Putamen (tissue), 1 donor: Measurements from ENCODE around the gene ZNF207.
"Not testable (repeated sequence)": the region's sequence is repeated elsewhere in the genome, so short reads cannot be mapped to it uniquely, and the experiment has no call there.

Source experiments
- DNase-seq: peaks from one replicate; pipeline ENCODE4 v3.0.0-alpha.2; 2016; ENCODE audit warnings: low spot score

The ZNF207 gene

GRCh38 chr17:32349854-32350665 is at the start of gene ZNF207:
TSS of gene ZNF207 (plus strand) at chr17:32350157. CDS start at chr17:32350286, 129 bp downstream.
- peak; percentile 96 for DNase-seq

- no peak for DNase-seq
Observed at GRCh38 chr17:32302037-32302436, 47.9 kb upstream of the ZNF207 start.

GRCh38 chr17:32302860-32303649 is 46.9 kb upstream of the ZNF207 start:
- DNase-seq: no peak

DNA sequence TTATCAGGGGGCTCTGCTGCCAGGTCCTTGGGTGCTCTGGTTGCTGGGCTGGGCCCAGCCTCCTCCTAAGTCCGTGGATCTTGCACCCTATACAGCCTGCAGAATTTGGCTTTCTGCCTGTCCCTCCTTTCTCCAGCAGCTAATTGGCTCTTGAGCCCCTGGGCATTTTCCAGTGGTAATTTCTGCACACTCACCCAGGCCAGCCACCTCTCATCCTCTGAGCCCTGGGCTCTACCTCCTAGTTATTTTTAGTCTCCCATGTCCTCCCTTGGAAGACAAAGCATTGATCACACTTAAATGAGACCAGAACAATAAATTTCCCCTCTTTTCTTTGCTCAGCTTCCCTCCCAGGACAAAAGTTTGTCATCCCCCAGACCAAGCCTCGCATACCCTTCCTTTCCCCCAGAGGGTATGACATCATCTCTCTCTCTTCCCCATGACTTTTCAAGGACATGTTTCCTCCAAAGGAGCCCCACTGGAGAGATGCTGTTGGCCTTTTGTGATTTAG is 46.1 kb upstream of the ZNF207 start:
- no peak for DNase-seq

- no peak for DNase-seq
Observed at GRCh38 chr17:32305049-32305448, 44.9 kb upstream of the ZNF207 start.

DNA sequence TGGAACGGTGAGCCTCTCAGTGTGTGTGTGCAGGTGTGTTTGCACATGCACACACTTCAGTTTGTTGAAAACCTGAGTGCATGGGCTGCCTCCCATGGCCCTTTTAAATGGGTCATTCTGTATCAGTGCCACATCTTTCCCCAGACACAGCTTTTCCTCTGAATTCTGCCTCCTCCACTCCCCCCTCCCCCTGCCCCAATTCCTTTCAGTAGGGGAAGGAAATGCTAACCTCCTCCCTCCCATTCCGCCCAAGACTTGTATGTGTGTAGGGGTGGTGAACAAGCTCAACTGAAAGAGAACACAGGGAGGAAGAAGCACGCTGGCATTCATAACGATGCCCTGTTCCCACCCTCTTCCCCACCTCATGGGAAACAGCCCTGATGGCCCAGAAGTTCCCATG is 42.3 kb upstream of the ZNF207 start:
- DNase-seq: no peak

GRCh38 chr17:32311028-32311536 is 38.9 kb upstream of the ZNF207 start:
- no peak for DNase-seq

DNA sequence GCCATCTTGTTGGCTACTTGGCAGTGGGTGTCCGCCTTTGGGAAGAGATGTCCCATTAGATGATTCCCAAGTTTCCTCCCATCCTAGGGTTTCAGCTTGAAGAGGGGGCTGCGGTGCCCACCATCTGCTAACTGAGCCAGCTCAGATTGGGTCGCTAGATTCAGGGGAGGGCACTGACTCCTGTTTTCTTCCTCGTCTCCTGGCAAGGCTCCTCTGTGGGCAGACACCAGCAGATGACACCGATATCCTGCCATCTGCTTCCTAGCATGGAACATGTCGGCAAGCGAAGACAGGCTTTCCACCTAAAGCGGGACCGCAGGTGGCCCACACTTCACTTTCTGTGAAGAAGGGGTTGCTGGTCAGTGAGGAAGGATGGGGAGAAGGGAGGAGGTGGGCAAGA is 35.3 kb upstream of the ZNF207 start:
- no peak for DNase-seq

DNA sequence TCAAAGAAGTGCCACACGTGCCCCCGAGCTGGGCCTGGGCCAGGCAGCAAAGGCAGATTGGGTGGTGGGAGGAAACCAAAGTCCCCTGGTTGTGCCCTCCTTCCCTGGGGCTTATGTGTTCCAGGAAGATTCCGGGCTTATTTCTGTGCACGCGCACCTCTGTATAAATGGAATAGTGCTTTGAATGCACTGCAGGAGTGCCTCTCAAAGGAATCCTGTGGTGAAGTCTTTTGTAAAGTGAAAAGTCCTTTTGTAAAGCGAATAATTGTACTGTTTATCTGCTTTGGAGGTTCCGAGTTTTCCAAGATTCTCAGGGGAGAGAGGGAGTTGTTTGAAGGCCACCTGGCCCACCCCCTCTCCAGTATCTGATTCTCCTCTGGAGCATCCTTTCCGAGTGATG is 34.8 kb upstream of the ZNF207 start:
- DNase-seq: no peak

DNA sequence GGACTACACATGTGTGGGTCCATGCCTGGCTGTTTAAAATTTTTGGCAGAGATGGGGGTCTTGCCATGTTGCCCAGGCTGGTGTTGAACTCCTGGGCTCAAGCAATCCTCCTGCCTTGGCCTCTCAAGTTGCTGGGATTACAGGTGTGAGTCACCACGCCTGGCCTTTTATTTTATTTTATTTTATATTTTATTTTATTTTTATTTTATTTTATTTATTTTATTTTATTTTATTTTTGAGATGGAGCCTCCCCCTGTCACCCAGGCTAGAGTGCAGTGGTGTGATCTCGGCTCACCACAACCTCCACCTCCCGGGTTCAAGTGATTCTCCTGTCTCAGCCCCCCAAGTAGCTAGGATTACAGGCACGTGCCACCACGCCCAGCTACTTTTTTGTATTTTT is 33.3 kb upstream of the ZNF207 start:
- not testable (repeated sequence) for DNase-seq

DNA sequence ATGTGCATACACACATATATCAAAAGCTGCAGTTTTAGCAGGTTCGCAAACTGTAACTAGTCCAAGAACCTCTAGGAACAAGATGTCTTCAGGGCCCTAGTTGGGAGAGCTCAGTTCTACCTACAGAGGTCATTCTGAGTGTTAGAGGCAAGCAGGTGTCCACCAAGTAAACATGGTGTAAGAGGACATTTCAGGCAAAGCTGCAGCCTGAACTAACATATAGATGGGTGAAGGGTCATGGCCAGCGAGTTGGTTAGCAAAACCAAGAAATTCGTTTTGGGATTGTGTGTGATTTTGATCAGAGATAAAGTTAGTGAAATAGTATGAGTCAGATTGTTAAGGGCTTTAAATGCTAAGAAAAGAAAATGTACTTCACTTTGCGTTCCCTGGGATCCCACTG is 32.6 kb upstream of the ZNF207 start:
- DNase-seq: no peak

DNA sequence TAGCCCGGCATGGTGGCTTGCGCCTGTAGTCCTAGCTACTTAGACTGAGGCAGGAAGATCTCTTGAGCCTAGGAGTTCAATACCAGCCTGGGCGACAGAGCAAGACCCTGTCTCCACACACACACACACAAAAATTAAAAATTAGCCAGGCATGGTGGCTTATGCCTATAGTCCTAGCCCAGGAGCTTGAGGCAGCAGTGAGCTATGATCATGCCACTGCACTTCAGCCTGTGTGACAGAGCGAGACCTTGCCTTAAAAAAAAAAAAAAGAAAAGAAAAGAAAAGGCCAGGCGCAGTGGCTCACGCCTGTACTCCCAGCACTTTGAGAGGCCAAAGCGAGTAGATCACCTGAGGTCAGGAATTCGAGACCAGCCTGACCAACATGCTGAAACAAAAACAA is 31.9 kb upstream of the ZNF207 start:
- DNase-seq: no peak

DNA sequence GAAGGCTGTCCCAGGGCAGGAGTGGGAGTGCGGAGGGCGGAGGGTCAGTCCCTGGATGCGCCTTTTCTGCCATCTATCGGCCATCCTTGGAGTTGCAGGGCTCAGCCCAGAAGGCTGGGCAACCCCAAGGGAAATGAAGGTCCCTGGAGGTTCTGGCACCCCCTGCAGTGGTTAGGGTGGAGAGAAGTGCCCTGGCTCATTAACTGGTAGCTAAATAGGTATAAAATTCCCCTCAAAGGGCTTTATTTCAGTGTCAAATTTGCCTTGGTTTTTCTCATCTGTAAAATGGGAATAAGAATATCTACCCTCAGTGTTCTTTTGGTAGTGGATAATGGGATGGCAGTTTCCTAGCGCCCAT is 30.4 kb upstream of the ZNF207 start:
- DNase-seq: peak; percentile 53

- not testable (repeated sequence) for DNase-seq
Observed at GRCh38 chr17:32320080-32320479, 29.9 kb upstream of the ZNF207 start.

DNA sequence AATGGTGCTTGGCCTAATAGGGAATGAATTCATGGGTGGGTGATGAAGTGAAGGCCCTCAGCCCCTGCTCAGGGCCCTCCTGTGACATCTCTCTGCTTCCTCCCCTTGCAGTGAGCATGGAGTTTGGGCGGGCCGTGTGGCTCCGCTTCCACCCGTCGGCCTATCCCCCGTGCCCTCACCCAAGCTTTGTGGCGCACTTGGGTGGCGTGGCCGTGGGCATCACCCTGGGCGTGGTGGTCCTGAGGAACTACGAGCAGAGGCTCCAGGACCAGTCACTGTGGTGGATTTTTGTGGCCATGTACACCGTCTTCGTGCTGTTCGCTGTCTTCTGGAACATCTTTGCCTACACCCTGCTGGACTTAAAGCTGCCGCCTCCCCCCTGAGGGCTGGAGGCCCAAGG is 29.1 kb upstream of the ZNF207 start:
- no peak for DNase-seq

- no peak for DNase-seq
Observed at GRCh38 chr17:32323046-32323445, 26.9 kb upstream of the ZNF207 start.

DNA sequence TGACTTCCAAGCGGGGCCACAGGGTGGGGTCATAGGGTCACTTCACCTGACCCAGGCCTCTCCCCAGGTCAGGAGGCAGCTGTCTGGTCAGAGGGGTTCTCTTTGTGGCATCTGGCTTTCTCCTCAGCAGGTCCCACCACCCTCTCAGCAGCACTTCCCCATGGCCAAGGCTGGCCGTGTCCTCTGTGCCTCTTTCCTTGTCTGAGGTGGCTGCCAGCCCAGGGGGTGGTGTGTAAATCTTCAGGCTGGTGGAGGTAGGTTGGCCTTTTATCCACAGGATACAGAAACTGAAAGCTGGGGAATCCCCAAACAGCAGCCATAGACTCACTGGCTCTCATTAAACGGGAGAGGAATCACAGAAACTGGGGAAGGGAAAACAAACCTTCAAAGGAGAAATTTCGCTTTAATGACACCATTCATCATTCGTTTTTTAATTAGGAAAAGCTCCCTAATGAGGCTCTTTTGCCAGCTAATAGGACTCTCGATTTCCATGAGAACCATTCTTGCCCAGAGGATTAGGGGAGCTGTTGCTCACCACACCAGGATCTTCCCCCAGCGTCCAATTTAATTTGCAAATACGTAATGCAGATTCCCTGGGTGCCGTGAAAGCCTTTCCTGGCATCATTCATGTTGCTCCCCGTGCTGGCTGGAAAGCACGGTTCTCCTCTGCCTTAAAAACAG is 26.0 kb upstream of the ZNF207 start:
- peak; percentile 50 for DNase-seq

DNA sequence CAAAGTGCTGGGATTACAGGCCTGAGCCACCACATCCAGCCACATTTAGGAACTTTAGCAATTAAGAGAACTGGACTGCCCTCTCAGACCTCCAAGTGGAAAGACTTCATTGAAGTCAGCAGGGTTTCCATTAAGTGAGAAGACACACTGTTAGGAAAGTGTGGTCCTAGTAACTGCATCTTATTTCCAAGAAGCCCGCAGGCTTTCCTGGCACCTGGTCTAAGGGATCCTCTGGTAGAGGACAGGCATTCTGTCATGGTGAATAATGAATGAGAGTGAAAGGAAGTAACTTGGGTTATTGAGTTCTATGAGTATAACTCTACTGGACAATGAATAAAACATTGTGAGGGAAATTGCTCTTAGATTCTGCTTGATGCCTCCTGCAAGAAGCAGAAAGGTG is 22.0 kb upstream of the ZNF207 start:
- DNase-seq: no peak

DNA sequence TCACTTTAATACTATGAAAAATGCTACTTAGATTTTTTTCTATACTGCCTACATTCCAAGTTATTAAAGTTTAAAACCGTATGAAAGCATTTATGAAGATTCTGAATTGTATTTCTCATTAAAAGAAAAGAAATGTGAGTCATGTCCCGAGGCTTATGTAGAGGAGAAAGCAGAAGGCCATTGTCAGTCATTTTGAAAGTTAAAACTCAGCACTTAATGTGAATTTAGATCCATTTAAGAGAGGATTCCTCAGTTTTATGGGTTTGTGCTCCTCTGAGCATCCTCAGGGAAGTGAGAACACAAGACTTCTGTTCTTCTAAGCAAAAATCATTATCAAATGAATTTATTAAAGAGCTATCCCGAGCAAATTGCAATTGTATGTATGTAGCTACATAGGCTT is 19.8 kb upstream of the ZNF207 start:
- no peak for DNase-seq

GRCh38 chr17:32331243-32332040 is 18.5 kb upstream of the ZNF207 start:
- DNase-seq: no peak

DNA sequence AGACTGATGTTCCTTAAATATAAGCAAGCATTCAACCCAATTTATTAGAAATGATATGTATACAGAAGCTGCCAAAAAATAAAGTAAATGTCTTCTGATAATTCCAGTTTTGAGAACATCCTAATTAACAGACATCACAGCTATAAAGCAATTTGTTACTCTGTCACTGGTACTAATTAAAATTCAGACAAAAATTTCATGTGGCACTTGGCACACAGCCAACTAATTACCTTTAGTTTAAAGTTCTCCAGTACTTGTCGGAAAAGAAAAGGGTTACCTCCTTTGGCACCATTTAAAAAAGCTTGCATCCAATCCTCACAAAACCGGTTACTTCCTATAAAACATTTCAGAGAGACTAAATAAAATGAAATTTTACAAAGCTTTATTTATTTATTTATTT is 16.8 kb upstream of the ZNF207 start:
- DNase-seq: no peak

DNA sequence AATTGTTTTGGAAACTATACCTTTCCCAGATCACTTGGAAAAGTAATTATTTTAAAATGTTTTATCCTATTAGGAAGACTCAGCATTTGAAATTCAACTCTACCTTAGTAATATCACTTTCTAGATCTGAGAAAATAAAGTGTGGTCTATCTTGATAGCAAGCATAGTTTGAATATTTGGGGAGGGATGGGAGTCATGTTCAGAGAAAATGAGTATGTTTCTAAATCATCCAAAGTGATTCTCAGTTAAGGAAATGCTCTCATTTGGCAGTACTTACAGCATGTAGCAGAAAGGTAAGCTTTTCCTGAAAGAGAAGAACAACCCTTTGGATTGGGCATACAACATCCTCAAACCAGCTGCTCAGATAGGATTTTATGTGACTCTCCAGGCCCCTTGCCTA is 14.9 kb upstream of the ZNF207 start:
- DNase-seq: no peak
